ENCODE results near the gene TM4SF4. TPM values are rescaled to one million over a fixed set of nuclear protein-coding genes. Genes with fewer than 3 reads are reported as not detected.

TM4SF4 gene
- total RNA-seq, 4 donors from 2014 or later: not detected

- H3K27ac ChIP-seq: peak overlapping the region in 3 of 4 donors; percentile 65 to 66 (median 65)
- H3K36me3 ChIP-seq: peaks cover 0 to 38% (median 0%) of the 10 kb centered on the region in 3 donors
- WGBS, 2 donors: 52% methylated on average over 4 to 5 of the region's 5 CpGs
- DNase-seq: no peak
- intact Hi-C loops (cut with DNase I): no loop called here
- peaks cover 0 to 36% (median 11%) of the 10 kb centered on the region in 3 donors for H3K4me1 ChIP-seq
- no peak overlapping the region for H3K4me3 ChIP-seq
- no peak for TF ChIP-seq POLR2A (IDR thresholded peaks at IDR 0.05)
- peak in 1 of 6 experiments; percentile 14 for TF ChIP-seq CTCF (IDR thresholded peaks at IDR 0.05)
- H3K9me3 ChIP-seq: no peaks in the 10 kb centered on the region
- no peaks in the 10 kb centered on the region for H3K27me3 ChIP-seq
These were observed 53.2 kb downstream of the TM4SF4 start for GRCh38 chr3:149527531-149528339.

GRCh38 chr3:149528340-149528650 is 53.8 kb downstream of the TM4SF4 start:
- intact Hi-C loops (cut with DNase I): no loop called here
- peaks cover 0 to 42% (median 16%) of the 10 kb centered on the region in 3 donors for H3K4me1 ChIP-seq
- DNase-seq: no peak

GRCh38 chr3:149529099-149529498 is 54.6 kb downstream of the TM4SF4 start:
- Histone ChIP-seq H3K4me1 (peaks cover 0 to 49% (median 17%) of the 10 kb centered on the region in 3 donors), H3K36me3 (peaks cover 0 to 31% (median 0%) of the 10 kb centered on the region in 3 donors), H3K4me3 (no peak overlapping the region), H3K27ac (peak overlapping the region in 2 of 4 donors; percentile 65), H3K27me3 (no peaks in the 10 kb centered on the region), H3K9me3 (no peaks in the 10 kb centered on the region)
- no peak for DNase-seq
- intact Hi-C loops (cut with DNase I): no loop called here
- TF ChIP-seq CTCF (IDR thresholded peaks at IDR 0.05): no peak
- no peak for TF ChIP-seq POLR2A (IDR thresholded peaks at IDR 0.05)
- 54 to 64% methylated on average over 2 of the region's 2 CpGs for WGBS, 2 donors

More at GRCh38 chr3:149528340-149528650, 53.8 kb downstream of the TM4SF4 start:
- Histone ChIP-seq H3K9me3 (no peaks in the 10 kb centered on the region), H3K36me3 (peaks cover 0 to 35% (median 0%) of the 10 kb centered on the region in 3 donors), H3K27ac (peak overlapping the region in 3 of 4 donors; percentile 65 to 66 (median 65)), H3K4me3 (no peak overlapping the region), H3K27me3 (no peaks in the 10 kb centered on the region)
- TF ChIP-seq POLR2A (IDR thresholded peaks at IDR 0.05) (no peak), CTCF (IDR thresholded peaks at IDR 0.05) (no peak)
- WGBS, 2 donors: 62 to 69% methylated on average over 4 of the region's 4 CpGs

- Histone ChIP-seq H3K27me3 (no peaks in the 10 kb centered on the region), H3K4me1 (peaks cover 10 to 78% (median 40%) of the 10 kb centered on the region in 3 donors), H3K36me3 (peaks cover 0 to 4% (median 0%) of the 10 kb centered on the region in 3 donors), H3K9me3 (no peaks in the 10 kb centered on the region), H3K27ac (peak overlapping the region in 3 of 4 donors; percentile 51 to 74 (median 57)), H3K4me3 (peak overlapping the region in 1 of 4 donors; percentile 19)
- no peak for DNase-seq
- no peak for TF ChIP-seq CTCF (IDR thresholded peaks at IDR 0.05)
- no peak for TF ChIP-seq POLR2A (IDR thresholded peaks at IDR 0.05)
- WGBS, 2 donors: 35 to 48% methylated on average over 8 of the region's 8 CpGs
- intact Hi-C loops (cut with DNase I): no loop called here
These were observed 58.1 kb downstream of the TM4SF4 start for GRCh38 chr3:149532489-149533180.

GRCh38 chr3:149534082-149534481 is 59.6 kb downstream of the TM4SF4 start:
- H3K27me3 ChIP-seq: no peaks in the 10 kb centered on the region
- no peak for DNase-seq
- intact Hi-C loops (cut with DNase I): no loop called here
- peaks cover 0 to 4% (median 0%) of the 10 kb centered on the region in 3 donors for H3K36me3 ChIP-seq
- no peak for TF ChIP-seq POLR2A (IDR thresholded peaks at IDR 0.05)
- TF ChIP-seq CTCF (IDR thresholded peaks at IDR 0.05): no peak
- H3K4me1 ChIP-seq: peaks cover 10 to 67% (median 32%) of the 10 kb centered on the region in 3 donors
- peak overlapping the region; percentile 30 to 74 (median 66) for H3K27ac ChIP-seq
- no peaks in the 10 kb centered on the region for H3K9me3 ChIP-seq
- 94 to 100% methylated on average over 4 of the region's 4 CpGs for WGBS, 2 donors
- H3K4me3 ChIP-seq: no peak overlapping the region

Data from esophagus squamous epithelium (tissue), 5 donors.